A673 (cell line): ENCODE data around the gene SYDE1. TPM values are rescaled to one million over a fixed set of nuclear protein-coding genes. Genes with fewer than 3 reads are reported as not detected.
"Not testable (repeated sequence)": the region's sequence is repeated elsewhere in the genome, so short reads cannot be mapped to it uniquely, and the experiment has no call there.

Experiments
- Bru-seq: library from RNA; stranded (reverse); fragments of 400-500 nt; gene quantifications from one replicate; lab custom pipeline; 2021; lab: Mats Ljungman, UMichigan
- BruChase-seq, 2 experiments: library from RNA; stranded (reverse); fragments of 400-500 nt; gene quantifications; one replicate each; lab custom pipeline; 2021; lab: Mats Ljungman, UMichigan
- BruUV-seq: library from RNA; stranded (reverse); fragments of 400-500 nt; replicated peaks from 2 replicates; lab custom pipeline; 2021; lab: Mats Ljungman, UMichigan
- CTCF ChIA-PET: fragments of 300-600 bp; sonication (Branson Sonifier 250); formaldehyde crosslinking; loops from one replicate; lab custom pipeline; 2022; ENCODE audit warnings: antibody characterized with exemption; lab: Charles Lee
- POLR2A ChIA-PET: fragments of 300-600 bp; sonication (Branson Sonifier 250); formaldehyde crosslinking; loops from one replicate; lab custom pipeline; 2022; ENCODE audit warnings: antibody characterized with exemption; ENCODE audit not compliant: low non-redundant PET; lab: Charles Lee
- DNase-seq: peaks from one replicate; pipeline ENCODE4 v3.0.0-alpha.2; 2015; ENCODE audit warnings: low spot score
- H3K27ac ChIP-seq: fragments of 200-600 bp; sonication (generic); 2 replicates; pipeline ENCODE4 v1.5.1; 2016; ENCODE audit warnings: mixed run types, low read depth, mild to moderate bottlenecking, mixed read lengths, antibody characterized with exemption, low read length; ENCODE audit not compliant: poor library complexity, severe bottlenecking
- H3K27me3 ChIP-seq: fragments of 200-600 bp; sonication (generic); replicated peaks from 2 replicates; pipeline ENCODE4 v1.6.1; 2017; ENCODE audit warnings: mixed run types, low read depth, mild to moderate bottlenecking, mixed read lengths, antibody characterized with exemption, low read length; ENCODE audit not compliant: insufficient read depth, poor library complexity
- H3K36me3 ChIP-seq: fragments of 200-600 bp; sonication (generic); 2 replicates; pipeline ENCODE4 v1.6.1; 2016; ENCODE audit warnings: mixed run types, mild to moderate bottlenecking, mixed read lengths, antibody characterized with exemption, low read length; ENCODE audit not compliant: insufficient read depth, poor library complexity, severe bottlenecking
- H3K4me1 ChIP-seq: fragments of 200-600 bp; sonication (generic); 2 replicates; pipeline ENCODE4 v1.6.1; 2017; ENCODE audit warnings: mixed run types, mild to moderate bottlenecking, mixed read lengths, antibody characterized with exemption, low read length; ENCODE audit not compliant: insufficient read depth, poor library complexity, severe bottlenecking
- H3K4me3 ChIP-seq: fragments of 200-600 bp; sonication (generic); 2 replicates; pipeline ENCODE4 v1.5.1; 2016; ENCODE audit warnings: low read depth, mixed run types, mild to moderate bottlenecking, mixed read lengths, low read length; ENCODE audit not compliant: poor library complexity, severe bottlenecking
- H3K9me3 ChIP-seq: fragments of 200-600 bp; sonication (generic); 2 replicates; pipeline ENCODE4 v1.6.1; 2016; ENCODE audit warnings: mixed run types, low read depth, mild to moderate bottlenecking, mixed read lengths, antibody characterized with exemption, low read length; ENCODE audit not compliant: poor library complexity, severe bottlenecking
- EZH2 ChIP-seq: fragments of 200-600 bp; sonication (generic); IDR thresholded peaks from 2 replicates; pipeline ENCODE4 v1.6.1; 2017; ENCODE audit warnings: borderline replicate concordance, low read depth, mild to moderate bottlenecking, mixed read lengths, antibody characterized with exemption, low read length; ENCODE audit not compliant: poor library complexity, severe bottlenecking
- intact Hi-C: fragments of 100-400 bp; cut with micrococcal nuclease; formaldehyde crosslinking; loops from one replicate; pipeline ENCODE4 v1.10.0; 2022; ENCODE audit not compliant: unreplicated experiment
- long read RNA-seq: library from polyadenylated mRNA; stranded (forward); transcript quantifications from one replicate; pipeline ENCODE4 v2.0.0, GENCODE V29; 2022
- total RNA-seq: library from RNA; stranded (reverse); gene quantifications from 2 replicates; pipeline ENCODE4 v1.2.3, GENCODE V29; 2021
- TF ChIP-seq, protein P1 (sequence below): fragments of 300-800, 200-600 bp; sonication (generic); conservative IDR thresholded peaks from 2 replicates; pipeline ENCODE4 v1.5.1; 2017; ENCODE audit warnings: low read depth, mild to moderate bottlenecking, antibody characterized with exemption, low read length, moderate library complexity, mixed read lengths

The SYDE1 gene, protein sequence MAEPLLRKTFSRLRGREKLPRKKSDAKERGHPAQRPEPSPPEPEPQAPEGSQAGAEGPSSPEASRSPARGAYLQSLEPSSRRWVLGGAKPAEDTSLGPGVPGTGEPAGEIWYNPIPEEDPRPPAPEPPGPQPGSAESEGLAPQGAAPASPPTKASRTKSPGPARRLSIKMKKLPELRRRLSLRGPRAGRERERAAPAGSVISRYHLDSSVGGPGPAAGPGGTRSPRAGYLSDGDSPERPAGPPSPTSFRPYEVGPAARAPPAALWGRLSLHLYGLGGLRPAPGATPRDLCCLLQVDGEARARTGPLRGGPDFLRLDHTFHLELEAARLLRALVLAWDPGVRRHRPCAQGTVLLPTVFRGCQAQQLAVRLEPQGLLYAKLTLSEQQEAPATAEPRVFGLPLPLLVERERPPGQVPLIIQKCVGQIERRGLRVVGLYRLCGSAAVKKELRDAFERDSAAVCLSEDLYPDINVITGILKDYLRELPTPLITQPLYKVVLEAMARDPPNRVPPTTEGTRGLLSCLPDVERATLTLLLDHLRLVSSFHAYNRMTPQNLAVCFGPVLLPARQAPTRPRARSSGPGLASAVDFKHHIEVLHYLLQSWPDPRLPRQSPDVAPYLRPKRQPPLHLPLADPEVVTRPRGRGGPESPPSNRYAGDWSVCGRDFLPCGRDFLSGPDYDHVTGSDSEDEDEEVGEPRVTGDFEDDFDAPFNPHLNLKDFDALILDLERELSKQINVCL
- total RNA-seq (30.1 and 32.3 TPM in 2 replicates), Bru-seq, nascent RNA (percentile 53 among the genes with signal in this experiment), BruChase-seq, experiment 1, labeled RNA remaining after a 2-hour chase (percentile 57 among the genes with signal in this experiment), BruChase-seq, experiment 2, labeled RNA remaining after a 6-hour chase (percentile 61 among the genes with signal in this experiment)
- long read RNA-seq, transcript SYDE1-201 (8 exons, 3,264 nt) = major isoform, 31 of 46 reads
- long read RNA-seq, partial matches to known transcripts = 7 of 46 reads
- long read RNA-seq, other reads (novel, unspliced or antisense) = 6 of 46 reads

DNA sequence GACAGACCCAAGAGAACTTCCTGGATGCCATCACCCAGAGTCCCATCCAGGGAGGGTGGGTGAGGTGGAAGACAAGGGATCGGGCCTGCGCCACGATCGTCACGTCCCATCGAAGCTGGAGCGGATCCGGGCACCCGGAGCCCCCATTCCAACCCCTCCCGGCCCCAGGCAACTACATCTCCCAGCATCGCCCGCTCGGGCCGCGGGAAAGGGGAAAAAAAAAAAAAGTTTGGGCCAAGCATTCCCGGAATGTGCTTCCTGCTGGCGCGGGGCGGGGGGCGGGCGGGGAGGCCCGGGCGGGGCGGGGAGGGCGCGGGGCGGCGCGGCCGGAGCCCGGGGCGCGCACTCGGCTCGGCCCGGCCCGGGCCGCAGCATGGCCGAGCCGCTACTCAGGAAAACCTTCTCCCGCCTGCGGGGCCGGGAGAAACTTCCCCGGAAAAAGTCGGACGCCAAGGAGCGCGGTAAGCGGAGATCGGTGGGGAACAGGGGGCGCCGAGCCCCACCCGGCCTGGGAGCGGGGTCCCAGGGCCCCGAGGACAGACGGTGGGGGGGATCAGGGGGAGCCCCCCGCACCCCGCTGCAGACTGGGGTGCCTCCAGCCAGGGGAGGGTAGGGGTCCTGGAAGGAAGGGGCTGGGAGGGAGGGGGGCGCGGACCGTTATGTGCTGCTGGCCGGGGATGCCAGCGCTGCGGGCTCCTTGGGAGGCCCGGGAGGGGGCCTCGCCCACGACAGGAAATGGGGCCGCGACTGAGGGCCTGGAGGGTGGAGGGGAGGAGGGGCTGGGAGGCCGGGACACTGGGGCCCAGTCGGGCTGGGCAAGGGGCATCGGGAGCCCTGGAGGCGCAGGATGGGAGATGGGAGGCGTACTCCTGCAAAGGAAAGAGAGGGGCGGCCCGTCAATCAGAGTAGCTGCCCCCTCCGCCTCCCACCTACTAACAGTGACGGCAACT is at the start of gene SYDE1:
Gene SYDE1 (plus strand): TSS at position 341 of the 950 bp plus-strand sequence. CDS start 33 bp downstream, at position 374.
- no peak for TF ChIP-seq EZH2
- TF ChIP-seq, protein P1, sequence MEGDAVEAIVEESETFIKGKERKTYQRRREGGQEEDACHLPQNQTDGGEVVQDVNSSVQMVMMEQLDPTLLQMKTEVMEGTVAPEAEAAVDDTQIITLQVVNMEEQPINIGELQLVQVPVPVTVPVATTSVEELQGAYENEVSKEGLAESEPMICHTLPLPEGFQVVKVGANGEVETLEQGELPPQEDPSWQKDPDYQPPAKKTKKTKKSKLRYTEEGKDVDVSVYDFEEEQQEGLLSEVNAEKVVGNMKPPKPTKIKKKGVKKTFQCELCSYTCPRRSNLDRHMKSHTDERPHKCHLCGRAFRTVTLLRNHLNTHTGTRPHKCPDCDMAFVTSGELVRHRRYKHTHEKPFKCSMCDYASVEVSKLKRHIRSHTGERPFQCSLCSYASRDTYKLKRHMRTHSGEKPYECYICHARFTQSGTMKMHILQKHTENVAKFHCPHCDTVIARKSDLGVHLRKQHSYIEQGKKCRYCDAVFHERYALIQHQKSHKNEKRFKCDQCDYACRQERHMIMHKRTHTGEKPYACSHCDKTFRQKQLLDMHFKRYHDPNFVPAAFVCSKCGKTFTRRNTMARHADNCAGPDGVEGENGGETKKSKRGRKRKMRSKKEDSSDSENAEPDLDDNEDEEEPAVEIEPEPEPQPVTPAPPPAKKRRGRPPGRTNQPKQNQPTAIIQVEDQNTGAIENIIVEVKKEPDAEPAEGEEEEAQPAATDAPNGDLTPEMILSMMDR = no peak
- Histone ChIP-seq H3K4me3 (peak within 1 kb of the TSS; percentile 67), H3K9me3 (peaks cover 12% of the 10 kb centered on the region), H3K4me1 (peaks cover 8% of the 10 kb centered on the region), H3K36me3 (peaks cover 17% of the 10 kb centered on the region), H3K27me3 (no peaks in the 10 kb centered on the region), H3K27ac (peak within 1 kb of the TSS; percentile 91)
- ChIA-PET POLR2A (no interaction called here), CTCF (no interaction called here)
- peak; percentile 76 for DNase-seq
- BruUV-seq = no TSS peak
- intact Hi-C loops = no loop called here

DNA sequence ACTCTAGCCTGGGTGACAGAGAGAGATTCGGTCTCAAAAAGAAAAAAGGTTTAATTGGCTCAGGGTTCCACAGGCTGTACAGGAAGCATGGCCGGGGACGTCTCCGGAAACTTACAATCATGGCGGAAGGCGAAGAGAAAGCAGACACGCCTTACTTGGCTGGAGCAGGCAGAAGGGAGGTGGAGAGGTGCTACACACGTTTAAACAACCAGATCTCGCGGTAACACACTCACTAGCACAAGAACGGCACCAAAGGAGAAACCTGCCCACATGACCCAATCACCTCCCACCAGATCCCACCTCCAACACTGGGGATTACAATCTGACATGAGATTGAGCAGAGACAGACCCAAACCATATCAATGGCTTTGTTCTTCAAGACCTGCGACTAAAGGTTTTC is 45.2 kb upstream of the SYDE1 start:
- no peaks in the 10 kb centered on the region for H3K36me3 ChIP-seq
- H3K4me3 ChIP-seq = no peak overlapping the region
- no peak for DNase-seq
- no peak overlapping the region for H3K27ac ChIP-seq
- H3K27me3 ChIP-seq = peaks cover 46% of the 10 kb centered on the region
- BruUV-seq = no TSS peak
- CTCF ChIA-PET = no interaction called here
- intact Hi-C loops = no loop called here
- no peaks in the 10 kb centered on the region for H3K9me3 ChIP-seq
- H3K4me1 ChIP-seq = no peaks in the 10 kb centered on the region
- POLR2A ChIA-PET = no interaction called here
- TF ChIP-seq, protein P1 = no peak
- no peak for TF ChIP-seq EZH2

DNA sequence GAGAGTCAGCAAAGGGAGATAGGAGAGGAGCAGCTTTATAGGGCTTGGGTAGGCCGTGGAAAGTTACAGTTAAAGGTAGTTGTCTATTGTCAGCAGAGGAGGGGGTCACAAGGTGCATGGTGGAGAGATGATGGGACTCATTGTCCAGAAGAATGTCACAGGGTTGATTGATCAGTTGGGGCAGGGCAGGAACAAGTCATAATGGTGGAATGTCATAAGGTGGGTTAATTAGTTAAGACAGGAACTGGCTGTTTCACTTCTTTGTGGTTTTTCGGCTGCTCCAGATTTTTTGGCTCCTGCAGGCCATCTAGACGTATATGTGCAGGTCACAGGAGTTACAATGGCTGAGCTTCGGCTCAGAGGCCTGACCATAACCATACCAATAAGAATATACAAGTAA is 36.8 kb upstream of the SYDE1 start:
- intact Hi-C loops, DNase-seq, H3K27ac ChIP-seq, CTCF ChIA-PET, H3K36me3 ChIP-seq, H3K9me3 ChIP-seq, H3K4me1 ChIP-seq, H3K4me3 ChIP-seq, BruUV-seq, POLR2A ChIA-PET: not testable (repeated sequence)
- peaks cover 17% of the 10 kb centered on the region for H3K27me3 ChIP-seq
